Psoas muscle (tissue), 8 donors: ENCODE data around the gene PDCD5. TPM values are rescaled to one million over a fixed set of nuclear protein-coding genes. Genes with fewer than 3 reads are reported as not detected.
"Not testable (repeated sequence)": the region's sequence is repeated elsewhere in the genome, so short reads cannot be mapped to it uniquely, and the experiment has no call there.

Experiments used
- ATAC-seq, 4 donors: fragments of 200-7000 bp; cut with Tn5 transposase; one replicate each; pipeline ENCODE4 v1.9.1; 2020; ENCODE audit warnings: moderate library complexity in 3 of 4, mild to moderate bottlenecking in 2 of 4
- DNase-seq, 2 donors: peaks; one replicate each; pipeline ENCODE4 v3.0.0-alpha.2; 2020
- H3K27ac ChIP-seq: fragments of 200-600 bp; one replicate; pipeline ENCODE4 v1.8.0; 2022
- H3K27me3 ChIP-seq, 3 donors: fragments of 200-600 bp in 1 of 3; one replicate each; pipeline versions ENCODE4 v1.6.1 to v1.8.0; 2013 to 2022; ENCODE audit warnings: low read length in 2 of 3, mild to moderate bottlenecking in 2 of 3, moderate library complexity in 1 of 3; ENCODE audit not compliant: insufficient read depth in 3 of 3
- H3K36me3 ChIP-seq, 2 donors: fragments of 200-600 bp in 1 of 2; one replicate each; pipeline versions ENCODE4 v1.6.1 to v1.8.0; 2013 to 2022; ENCODE audit warnings: low read depth in 1 of 2, mild to moderate bottlenecking in 1 of 2, moderate library complexity in 1 of 2; ENCODE audit not compliant: insufficient read depth in 1 of 2
- H3K4me1 ChIP-seq: fragments of 200-600 bp; one replicate; pipeline ENCODE4 v1.8.0; 2022
- H3K4me3 ChIP-seq: fragments of 200-600 bp; one replicate; pipeline ENCODE4 v1.8.0; 2022; ENCODE audit warnings: mild to moderate bottlenecking
- H3K9me3 ChIP-seq: fragments of 200-600 bp; one replicate; pipeline ENCODE4 v1.8.0; 2022
- CTCF ChIP-seq: fragments of 200-600 bp; IDR thresholded peaks from one replicate; pipeline ENCODE4 v1.8.0; 2022; ENCODE audit warnings: antibody characterized with exemption
- WGBS, 3 donors: extraction: QIAGEN DNeasy Blood & Tissue Kit; methylation state at CpG; one replicate each; pipeline versions ENCODE4 v1.1.6 to v1.1.7; 2013; 5-methylcytosine and 5-hydroxymethylcytosine counted together
- intact Hi-C, 2 donors: fragments of 100-400 bp; cut with DNase I; formaldehyde crosslinking; loops; one replicate each; pipeline versions ENCODE4 v1.11.0 to v1.14.2; 2022
- polyA plus RNA-seq, 3 donors: library from polyadenylated mRNA; stranded (reverse); fragments of 200-250 nt; gene quantifications; one replicate each; pipeline ENCODE4 v1.2.3, GENCODE V29; 2013
- total RNA-seq, 4 donors: library from RNA; stranded (reverse); fragmentation: NEBNext Ultra II Directional in 2 of 4; extraction: Animal tissue kit (Norgen Biotek cat#: 25700) in 2 of 4; gene quantifications; one replicate each; pipeline versions ENCODE4 v1.2.1 to v1.2.4, GENCODE V29; 2021 to 2023
- donor health status: healthy with polysubstance abuse.
- donor health status: DM: no; HTN: no; CAD: no; lungs with moderate emphysema.
- donor health status: Bipolar disorder and iron deficiency.
- donor health status: healthy.
- donor health status: DM: yes; HTN: yes; CAD: no.
- donor health status: DM: no; HTN: no; CAD: no.
- donor health status: DM: no; HTN: no; CAD: no.
- donor health status: DM: yes; HTN: yes; CAD: no.

Gene PDCD5
- total and polyA plus RNA-seq, 7 donors: 86.5 to 186 (median 112) TPM

- Histone ChIP-seq H3K9me3 (no peaks in the 10 kb centered on the region), H3K36me3 (no peaks in the 10 kb centered on the region), H3K4me1 (no peaks in the 10 kb centered on the region), H3K27ac (no peak overlapping the region), H3K4me3 (no peak overlapping the region), H3K27me3 (peaks cover 0 to 15% (median 6%) of the 10 kb centered on the region in 3 donors)
- ATAC-seq (no peak), DNase-seq (no peak)
- WGBS, 3 donors: 26 to 39% (median 32%) methylated on average over 3 of the region's 3 CpGs
- intact Hi-C loops: loop anchor here (5.0 kb wide), 1 partner anchor 231 kb away; no protein-coding TSS in a partner anchor
- TF ChIP-seq CTCF: no peak
Measured at GRCh38 chr19:32573492-32573794, 7.5 kb upstream of the PDCD5 start.

GRCh38 chr19:32576790-32577189 lies 4.2 kb upstream of the PDCD5 start:
- Histone ChIP-seq H3K9me3 (no peaks in the 10 kb centered on the region), H3K27ac (no peak overlapping the region), H3K27me3 (no peaks in the 10 kb centered on the region), H3K4me3 (no peak overlapping the region), H3K4me1 (no peaks in the 10 kb centered on the region), H3K36me3 (no peaks in the 10 kb centered on the region)
- DNase-seq: no peak
- intact Hi-C loops: no loop called here
- TF ChIP-seq CTCF: no peak
- no peak for ATAC-seq
- 65 to 84% (median 70%) methylated on average over 1 of the region's 1 CpG for WGBS, 3 donors

GRCh38 chr19:32580353-32580900 lies 563 bp upstream of the PDCD5 start:
- no peaks in the 10 kb centered on the region for H3K9me3 ChIP-seq
- WGBS, 3 donors: 13 to 15% (median 15%) methylated on average over 22 of the region's 22 CpGs
- ATAC-seq: peak; percentile 6 to 48 (median 27)
- peaks cover 0 to 32% of the 10 kb centered on the region in 2 donors for H3K36me3 ChIP-seq
- peaks cover 10% of the 10 kb centered on the region for H3K4me1 ChIP-seq
- intact Hi-C loops: loop anchor here in 1 of 2 donors (10.0 kb wide), 1 partner anchor 94 kb away; the partner anchor contains the start of genes ANKRD27 and RGS9BP
- H3K27ac ChIP-seq: peak overlapping the region; percentile 82
- no peak for DNase-seq
- peak overlapping the region; percentile 94 for H3K4me3 ChIP-seq
- H3K27me3 ChIP-seq: no peaks in the 10 kb centered on the region
- TF ChIP-seq CTCF: no peak

- Histone ChIP-seq H3K4me1 (peaks cover 10% of the 10 kb centered on the region), H3K27me3 (no peaks in the 10 kb centered on the region), H3K9me3 (no peaks in the 10 kb centered on the region), H3K27ac (peak overlapping the region; percentile 82), H3K4me3 (peak overlapping the region; percentile 94), H3K36me3 (peaks cover under 1 to 46% of the 10 kb centered on the region in 2 donors)
- intact Hi-C loops: loop anchor here in 1 of 2 donors (10.0 kb wide), 1 partner anchor 93 kb away; the partner anchor contains the start of genes ANKRD27 and RGS9BP
- peak; percentile 21 to 60 for DNase-seq
- 3 to 4% (median 4%) methylated on average over 27 of the region's 27 CpGs for whole genome bisulfite sequencing, 3 donors
- ATAC-seq: peak; percentile 6 to 37 (median 20)
- TF ChIP-seq CTCF: no peak
Measured at GRCh38 chr19:32581705-32582179, 752 bp downstream of the PDCD5 start.

- H3K27me3 ChIP-seq, DNase-seq, H3K9me3 ChIP-seq, H3K27ac ChIP-seq, H3K4me3 ChIP-seq, H3K4me1 ChIP-seq, ATAC-seq: not testable (repeated sequence)
- peaks cover 2 to 50% of the 10 kb centered on the region in 2 donors for H3K36me3 ChIP-seq
- intact Hi-C loops: loop anchor here in 1 of 2 donors (10.0 kb wide), 1 partner anchor 87 kb away; the partner anchor contains the start of genes ANKRD27 and RGS9BP
- WGBS, 3 donors: 92 to 97% (median 92%) methylated on average over 5 to 6 of the region's 8 CpGs
Measured at GRCh38 chr19:32587747-32588504, 6.9 kb downstream of the PDCD5 start.
